Measurements from ENCODE around the gene TNS1. TPM values are rescaled to one million over a fixed set of nuclear protein-coding genes. Genes with fewer than 3 reads are reported as not detected.

Gene TNS1
- total RNA-seq, 1 donor from 2014 or later = 1,334 TPM

DNA sequence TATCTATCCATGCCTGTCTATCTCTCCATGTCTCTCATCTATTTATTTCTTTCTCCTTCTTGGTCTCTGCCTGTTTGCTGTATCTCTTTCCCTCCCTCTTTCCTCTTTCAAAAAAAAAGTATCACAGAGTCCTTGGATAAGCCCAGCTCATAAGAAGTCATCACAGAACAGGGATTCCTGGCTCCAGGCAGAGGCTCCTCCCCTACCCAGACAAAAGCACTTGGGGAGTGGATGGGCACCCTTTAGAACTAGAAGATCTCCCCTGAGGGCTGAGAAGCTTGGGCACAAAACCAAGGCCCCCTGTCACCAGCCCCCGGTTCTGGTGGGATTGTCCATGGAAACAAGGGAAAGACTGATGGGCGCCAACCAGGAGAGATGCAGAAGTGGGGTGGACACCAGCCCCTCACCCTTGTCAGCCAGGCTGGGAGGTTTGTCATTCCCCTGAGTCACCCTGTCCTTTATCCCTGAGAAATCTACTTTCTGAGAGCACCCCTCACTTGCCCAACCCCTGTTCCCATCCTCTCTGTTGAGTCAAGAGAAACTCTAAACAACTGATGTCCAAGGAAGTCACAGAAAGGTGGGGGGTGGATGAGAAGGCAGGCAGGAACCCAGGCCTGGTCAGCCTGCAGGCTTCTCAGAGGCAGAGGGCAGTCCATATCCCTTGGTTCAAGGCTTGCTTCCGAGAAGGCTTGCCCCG, 127.1 kb downstream of the TNS1 start:
- Histone ChIP-seq H3K27me3 (no peaks in the 10 kb centered on the region), H3K4me3 (no peak overlapping the region), H3K9me3 (no peaks in the 10 kb centered on the region), H3K4me1 (peaks cover 0 to 50% of the 10 kb centered on the region in 2 donors), H3K27ac (peak overlapping the region; percentile 56 to 62), H3K36me3 (peaks cover 96 to 100% of the 10 kb centered on the region in 2 donors)
- intact Hi-C loops (cut with DNase I) = loop anchor here (2.0 kb wide), 1 partner anchor 17 kb away; no protein-coding TSS in a partner anchor
- TF ChIP-seq, protein P1, sequence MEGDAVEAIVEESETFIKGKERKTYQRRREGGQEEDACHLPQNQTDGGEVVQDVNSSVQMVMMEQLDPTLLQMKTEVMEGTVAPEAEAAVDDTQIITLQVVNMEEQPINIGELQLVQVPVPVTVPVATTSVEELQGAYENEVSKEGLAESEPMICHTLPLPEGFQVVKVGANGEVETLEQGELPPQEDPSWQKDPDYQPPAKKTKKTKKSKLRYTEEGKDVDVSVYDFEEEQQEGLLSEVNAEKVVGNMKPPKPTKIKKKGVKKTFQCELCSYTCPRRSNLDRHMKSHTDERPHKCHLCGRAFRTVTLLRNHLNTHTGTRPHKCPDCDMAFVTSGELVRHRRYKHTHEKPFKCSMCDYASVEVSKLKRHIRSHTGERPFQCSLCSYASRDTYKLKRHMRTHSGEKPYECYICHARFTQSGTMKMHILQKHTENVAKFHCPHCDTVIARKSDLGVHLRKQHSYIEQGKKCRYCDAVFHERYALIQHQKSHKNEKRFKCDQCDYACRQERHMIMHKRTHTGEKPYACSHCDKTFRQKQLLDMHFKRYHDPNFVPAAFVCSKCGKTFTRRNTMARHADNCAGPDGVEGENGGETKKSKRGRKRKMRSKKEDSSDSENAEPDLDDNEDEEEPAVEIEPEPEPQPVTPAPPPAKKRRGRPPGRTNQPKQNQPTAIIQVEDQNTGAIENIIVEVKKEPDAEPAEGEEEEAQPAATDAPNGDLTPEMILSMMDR (IDR thresholded peaks at IDR 0.05) = no peak
- DNase-seq (ENCODE audit: low spot score in 2 of 2) = peak in 1 of 2 donors; percentile 62

DNA sequence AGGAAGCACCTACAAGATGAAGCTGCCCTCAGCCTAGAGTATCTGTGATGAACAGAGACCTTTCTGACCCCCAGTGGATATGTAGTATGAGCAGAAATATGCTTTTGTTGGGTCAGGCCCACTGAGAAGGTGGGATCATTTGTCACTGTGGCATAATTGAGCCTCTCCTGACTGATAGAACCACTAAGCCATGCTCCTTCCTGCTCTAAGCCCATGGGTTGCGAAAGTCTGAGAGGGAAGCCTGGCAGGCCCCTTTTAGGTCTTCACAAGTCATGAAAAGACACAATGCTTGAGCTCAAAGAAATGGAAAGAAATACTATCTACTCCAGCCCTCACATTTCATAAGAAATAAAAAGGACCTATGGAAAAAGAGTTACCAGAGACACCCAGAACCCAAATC, 127.7 kb downstream of the TNS1 start:
- no peaks in the 10 kb centered on the region for H3K9me3 ChIP-seq
- peaks cover 96 to 100% of the 10 kb centered on the region in 2 donors for H3K36me3 ChIP-seq
- peaks cover 0 to 48% of the 10 kb centered on the region in 2 donors for H3K4me1 ChIP-seq
- TF ChIP-seq, protein P1 (IDR thresholded peaks at IDR 0.05) = no peak
- H3K27me3 ChIP-seq = no peaks in the 10 kb centered on the region
- DNase-seq (ENCODE audit: low spot score in 2 of 2) = no peak
- H3K27ac ChIP-seq = peak overlapping the region; percentile 56 to 62
- H3K4me3 ChIP-seq = no peak overlapping the region
- intact Hi-C loops (cut with DNase I) = loop anchor here (2.0 kb wide), 1 partner anchor 16 kb away; no protein-coding TSS in a partner anchor

DNA sequence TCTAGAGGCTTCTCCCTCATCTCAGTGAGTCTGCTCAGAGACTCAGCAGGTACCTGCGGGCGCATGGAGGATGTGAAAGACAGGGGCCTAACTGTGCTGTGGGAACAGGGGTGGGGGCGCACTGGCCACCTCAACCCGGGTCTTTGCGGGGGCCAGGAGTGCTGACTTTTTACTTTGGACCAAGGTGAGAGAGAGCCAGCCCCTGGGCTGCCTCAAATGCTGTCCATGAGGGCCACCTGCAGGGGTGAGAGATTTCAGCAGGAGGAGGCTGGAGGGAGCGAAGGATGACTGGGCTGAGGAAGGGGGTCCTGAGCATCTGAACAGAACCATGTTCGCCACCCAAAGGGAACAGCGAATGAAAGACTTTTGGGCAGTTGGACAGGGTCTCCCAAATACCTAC, 129.4 kb downstream of the TNS1 start:
- Histone ChIP-seq H3K27me3 (no peaks in the 10 kb centered on the region), H3K27ac (peak overlapping the region in 1 of 2 donors; percentile 38), H3K9me3 (no peaks in the 10 kb centered on the region), H3K4me1 (peaks cover 0 to 50% of the 10 kb centered on the region in 2 donors), H3K4me3 (no peak overlapping the region), H3K36me3 (peaks cover 97 to 100% of the 10 kb centered on the region in 2 donors)
- TF ChIP-seq, protein P1 (IDR thresholded peaks at IDR 0.05) = no peak
- intact Hi-C loops (cut with DNase I) = no loop called here
- DNase-seq (ENCODE audit: low spot score in 2 of 2) = no peak

DNA sequence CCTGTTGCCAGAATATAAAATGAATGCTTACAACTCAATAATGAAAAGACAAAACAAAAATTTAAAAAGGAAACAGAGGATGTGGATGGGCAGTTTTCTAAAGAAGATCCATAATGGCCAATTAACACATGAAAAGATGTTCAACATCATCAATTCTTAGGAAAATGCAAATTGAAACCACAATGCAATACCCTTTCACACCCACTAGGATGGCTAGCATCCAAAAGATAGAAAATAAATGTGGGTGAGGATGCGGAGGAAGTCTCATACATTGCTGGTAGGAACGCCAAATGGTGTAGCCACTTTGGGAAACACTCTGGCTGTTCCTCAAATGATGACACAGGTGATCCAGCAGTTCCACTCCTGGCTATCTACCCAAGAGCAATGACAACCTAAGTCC, 130.5 kb downstream of the TNS1 start:
- Histone ChIP-seq H3K4me3 (no peak overlapping the region), H3K27me3 (no peaks in the 10 kb centered on the region), H3K36me3 (peaks cover 97 to 100% of the 10 kb centered on the region in 2 donors), H3K9me3 (no peaks in the 10 kb centered on the region), H3K27ac (peak overlapping the region; percentile 37 to 69), H3K4me1 (peaks cover 0 to 39% of the 10 kb centered on the region in 2 donors)
- no peak for DNase-seq (ENCODE audit: low spot score in 2 of 2)
- TF ChIP-seq, protein P1 (IDR thresholded peaks at IDR 0.05) = no peak
- intact Hi-C loops (cut with DNase I) = no loop called here

DNA sequence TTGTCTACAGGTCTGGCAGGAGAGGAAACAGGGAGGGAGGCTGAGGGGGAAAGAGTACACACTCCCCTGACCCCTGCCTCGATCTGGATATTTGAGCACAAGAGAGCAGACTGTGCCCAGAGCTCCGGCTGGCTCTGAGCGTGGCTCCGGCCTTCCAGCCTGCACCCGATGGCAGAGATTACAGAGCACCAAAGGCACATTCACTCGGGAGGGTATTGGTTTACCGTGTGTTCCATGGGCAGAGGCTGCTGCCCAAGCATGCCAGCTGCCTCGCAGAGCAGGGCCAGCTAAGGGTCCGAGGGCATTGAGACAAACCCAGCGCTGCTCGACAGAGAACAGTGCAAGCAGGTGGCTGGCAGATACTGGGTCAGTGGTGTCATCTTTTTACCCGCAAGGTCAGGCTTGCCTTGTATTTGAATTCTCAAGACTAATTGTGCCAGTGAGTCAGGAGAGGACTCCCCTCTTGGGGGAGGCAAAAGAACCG, 132.2 kb downstream of the TNS1 start:
- intact Hi-C loops (cut with DNase I) = loop anchor here (2.0 kb wide), 1 partner anchor 14 kb away; no protein-coding TSS in a partner anchor
- Histone ChIP-seq H3K36me3 (peaks cover 97 to 100% of the 10 kb centered on the region in 2 donors), H3K4me3 (no peak overlapping the region), H3K27me3 (no peaks in the 10 kb centered on the region), H3K9me3 (no peaks in the 10 kb centered on the region), H3K27ac (peak overlapping the region; percentile 37 to 69), H3K4me1 (peaks cover 0 to 34% of the 10 kb centered on the region in 2 donors)
- DNase-seq (ENCODE audit: low spot score in 2 of 2) = no peak
- TF ChIP-seq, protein P1 (IDR thresholded peaks at IDR 0.05) = no peak

Data from ascending aorta (tissue), 2 donors.